Activated naive CD4-positive, alpha-beta T cell treated with anti-CD3 and anti-CD28 coated beads for 36 hours (primary cell): ENCODE measurements around the gene MLLT11. TPM values are rescaled to one million over a fixed set of nuclear protein-coding genes. Genes with fewer than 3 reads are reported as not detected.
A peak's percentile ranks its signal among the peaks of the same experiment; 100 is the strongest.

Experiments
- CTCF ChIA-PET: fragments of 350-600 bp; sonication (Branson Sonifier 250); formaldehyde crosslinking; loops from one replicate; lab custom pipeline; 2021; ENCODE audit warnings: antibody characterized with exemption; lab: Charles Lee
- DNase-seq: peaks from one replicate; pipeline ENCODE4 v3.0.0-alpha.2; 2020
- H3K27ac Mint-ChIP-seq: one replicate; pipeline ENCODE4 v1.8.0; 2021; ENCODE audit warnings: mild to moderate bottlenecking, mixed read lengths
- H3K27me3 Mint-ChIP-seq: one replicate; pipeline ENCODE4 v1.8.0; 2021; ENCODE audit warnings: low read depth, mixed read lengths
- H3K36me3 Mint-ChIP-seq: one replicate; pipeline ENCODE4 v1.8.0; 2021; ENCODE audit warnings: low read depth, mixed read lengths
- H3K4me1 Mint-ChIP-seq: one replicate; pipeline ENCODE4 v1.8.0; 2021; ENCODE audit warnings: low read depth, mixed read lengths
- H3K4me3 Mint-ChIP-seq: one replicate; pipeline ENCODE4 v1.8.0; 2021; ENCODE audit warnings: mild to moderate bottlenecking, moderate library complexity, mixed read lengths
- H3K9me3 Mint-ChIP-seq: one replicate; pipeline ENCODE4 v1.8.0; 2021; ENCODE audit warnings: mixed read lengths
- intact Hi-C: fragments of 100-400 bp; cut with micrococcal nuclease; formaldehyde crosslinking; loops from one replicate; pipeline ENCODE4 v1.15.1; 2023
- total RNA-seq, 2 experiments: library from RNA; stranded (reverse); gene quantifications; one replicate each; pipeline ENCODE4 v1.2.3, GENCODE V29; 2021

The MLLT11 gene
- total RNA-seq, 2 experiments from 2014 or later: 3.3 to 3.6 TPM

DNA sequence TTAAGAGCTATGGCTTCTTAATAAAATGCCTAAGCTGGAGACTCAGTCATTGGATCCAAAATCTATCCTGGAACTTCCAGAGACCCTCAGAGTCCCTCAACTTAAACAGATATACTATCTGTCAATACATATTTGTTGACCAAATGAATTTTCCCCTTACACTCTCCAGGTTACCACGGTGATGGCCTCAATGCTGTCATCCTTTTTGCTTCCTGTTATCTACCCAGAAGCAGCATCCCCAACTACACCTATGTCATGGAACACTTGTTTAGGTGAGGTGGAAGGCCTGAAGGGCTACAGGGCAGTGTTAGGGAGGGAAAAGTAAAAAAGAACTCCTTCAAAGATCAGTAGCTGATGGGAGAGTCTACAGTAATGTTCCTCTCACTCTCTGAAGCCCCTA is 17.0 kb upstream of the MLLT11 start:
- no peak overlapping the region for H3K27ac Mint-ChIP-seq
- H3K27me3 Mint-ChIP-seq: no peaks in the 10 kb centered on the region
- no peaks in the 10 kb centered on the region for H3K36me3 Mint-ChIP-seq
- peak; percentile 32 for DNase-seq
- H3K4me3 Mint-ChIP-seq: no peak overlapping the region
- intact Hi-C loops: no loop called here
- no peaks in the 10 kb centered on the region for H3K9me3 Mint-ChIP-seq
- CTCF ChIA-PET: interaction anchor here (0.6 to 2.0 kb wide), 6 partner anchors 18 to 954 kb away, joined by 3 to 9 read pairs (median 4); no protein-coding TSS in a partner anchor
- H3K4me1 Mint-ChIP-seq: peaks cover 22% of the 10 kb centered on the region

DNA sequence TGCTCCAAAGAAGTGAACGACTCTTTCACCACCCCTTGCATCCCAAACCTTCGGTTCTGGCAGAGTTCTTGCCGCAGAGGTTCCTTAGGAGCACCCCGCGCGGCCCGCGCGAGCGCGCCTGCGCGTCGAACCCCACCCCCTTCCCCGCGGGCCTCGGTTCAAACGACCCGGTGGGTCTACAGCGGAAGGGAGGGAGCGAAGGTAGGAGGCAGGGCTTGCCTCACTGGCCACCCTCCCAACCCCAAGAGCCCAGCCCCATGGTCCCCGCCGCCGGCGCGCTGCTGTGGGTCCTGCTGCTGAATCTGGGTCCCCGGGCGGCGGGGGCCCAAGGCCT is 12.6 kb upstream of the MLLT11 start, which contains the start of gene C1orf56:
Gene C1orf56 (plus strand): TSS at position 161 of the 334 bp plus-strand sequence. CDS start 97 bp downstream, at position 258.
- DNase-seq: peak; percentile 51
- CTCF ChIA-PET: interaction anchor here (0.5 to 3.7 kb wide), 10 partner anchors 8 to 188 kb away, joined by 3 to 24 read pairs (median 6); partner anchors contain the start of genes CDC42SE1, MINDY1, MLLT11 and TNFAIP8L2
- peaks cover 42% of the 10 kb centered on the region for H3K4me1 Mint-ChIP-seq
- intact Hi-C loops: no loop called here
- H3K9me3 Mint-ChIP-seq: no peaks in the 10 kb centered on the region
- peak within 1 kb of the TSS; percentile 87 for H3K4me3 Mint-ChIP-seq
- H3K27ac Mint-ChIP-seq: peak within 1 kb of the TSS; percentile 78
- H3K36me3 Mint-ChIP-seq: peaks cover 4% of the 10 kb centered on the region
- no peaks in the 10 kb centered on the region for H3K27me3 Mint-ChIP-seq

GRCh38 chr1:151047925-151048644 is 12.1 kb upstream of the MLLT11 start:
- CTCF ChIA-PET: interaction anchor here (0.5 to 3.7 kb wide), 11 partner anchors 9 to 189 kb away, joined by 3 to 24 read pairs (median 4); partner anchors contain the start of genes CDC42SE1, MINDY1, MLLT11 and TNFAIP8L2
- intact Hi-C loops: loop anchor here (2.0 kb wide), 1 partner anchor 39 kb away; the partner anchor contains the start of gene PRUNE1
- H3K36me3 Mint-ChIP-seq: peaks cover 7% of the 10 kb centered on the region
- H3K27me3 Mint-ChIP-seq: no peaks in the 10 kb centered on the region
- H3K4me3 Mint-ChIP-seq: peak overlapping the region; percentile 87
- DNase-seq: peak; percentile 66
- H3K9me3 Mint-ChIP-seq: no peaks in the 10 kb centered on the region
- H3K4me1 Mint-ChIP-seq: peaks cover 38% of the 10 kb centered on the region
- peak overlapping the region; percentile 78 for H3K27ac Mint-ChIP-seq

DNA sequence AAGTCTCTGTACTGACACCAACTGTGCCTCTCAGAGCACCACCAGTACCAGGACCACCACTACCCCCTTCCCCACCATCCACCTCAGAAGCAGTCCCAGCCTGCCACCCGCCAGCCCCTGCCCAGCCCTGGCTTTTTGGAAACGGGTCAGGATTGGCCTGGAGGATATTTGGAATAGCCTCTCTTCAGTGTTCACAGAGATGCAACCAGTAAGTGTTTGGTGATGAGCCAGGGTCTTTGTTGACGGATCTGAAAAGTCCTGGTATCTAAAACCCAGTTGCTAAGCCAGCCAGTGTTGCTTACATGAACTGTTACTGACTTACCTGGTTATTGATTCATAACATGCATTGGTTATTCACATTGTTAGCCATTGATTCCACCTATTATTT is 11.6 kb upstream of the MLLT11 start:
- Mint-ChIP-seq H3K9me3 (no peaks in the 10 kb centered on the region), H3K36me3 (peaks cover 11% of the 10 kb centered on the region), H3K27me3 (no peaks in the 10 kb centered on the region), H3K27ac (peak overlapping the region; percentile 36), H3K4me1 (peaks cover 35% of the 10 kb centered on the region), H3K4me3 (peak overlapping the region; percentile 87)
- CTCF ChIA-PET: interaction anchor here (0.6 to 3.7 kb wide), 9 partner anchors 9 to 420 kb away, joined by 3 to 24 read pairs (median 4); partner anchors contain the start of genes MINDY1 and TNFAIP8L2
- intact Hi-C loops: loop anchor here (2.0 kb wide), 1 partner anchor 40 kb away; the partner anchor contains the start of gene PRUNE1
- DNase-seq: no peak

DNA sequence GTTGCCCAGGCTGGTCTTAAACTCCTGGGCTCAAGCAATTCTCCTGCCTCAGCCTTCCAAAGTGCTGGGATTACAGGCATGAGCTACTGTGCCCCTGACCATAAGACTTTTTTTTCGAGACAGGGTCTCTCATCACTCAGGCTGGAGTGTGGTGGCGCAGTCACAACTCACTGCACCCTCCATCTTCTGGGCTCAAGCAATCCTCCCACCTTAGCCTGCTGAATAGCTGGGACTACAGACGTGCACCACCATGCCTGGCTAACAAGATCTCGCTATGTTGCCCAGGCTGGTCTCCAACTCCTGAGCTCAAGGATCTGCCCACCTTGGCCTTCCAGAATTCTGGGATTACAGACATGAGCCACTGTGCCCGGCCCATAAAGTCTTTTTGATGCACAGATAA is 10.7 kb upstream of the MLLT11 start:
- no peak overlapping the region for H3K27ac Mint-ChIP-seq
- CTCF ChIA-PET: interaction anchor here (0.7 to 3.7 kb wide), 5 partner anchors 8 to 420 kb away, joined by 3 to 14 read pairs (median 4); partner anchors contain the start of gene MLLT11
- DNase-seq: no peak
- peaks cover 16% of the 10 kb centered on the region for H3K36me3 Mint-ChIP-seq
- no peak overlapping the region for H3K4me3 Mint-ChIP-seq
- no peaks in the 10 kb centered on the region for H3K27me3 Mint-ChIP-seq
- no peaks in the 10 kb centered on the region for H3K9me3 Mint-ChIP-seq
- intact Hi-C loops: loop anchor here (2.0 kb wide), 1 partner anchor 41 kb away; the partner anchor contains the start of gene PRUNE1
- H3K4me1 Mint-ChIP-seq: peaks cover 37% of the 10 kb centered on the region

- H3K9me3 Mint-ChIP-seq: no peaks in the 10 kb centered on the region
- no peaks in the 10 kb centered on the region for H3K27me3 Mint-ChIP-seq
- CTCF ChIA-PET: interaction anchor here (0.9 to 1.6 kb wide), 3 partner anchors 10 to 26 kb away, joined by 3 to 5 read pairs (median 3); partner anchors contain the start of gene MLLT11
- H3K4me1 Mint-ChIP-seq: peaks cover 44% of the 10 kb centered on the region
- H3K36me3 Mint-ChIP-seq: peaks cover 22% of the 10 kb centered on the region
- DNase-seq: no peak
- no peak overlapping the region for H3K27ac Mint-ChIP-seq
- intact Hi-C loops: no loop called here
- H3K4me3 Mint-ChIP-seq: no peak overlapping the region
These were observed 10.0 kb upstream of the MLLT11 start for GRCh38 chr1:151050051-151050688.

GRCh38 chr1:151051356-151052009 is 8.7 kb upstream of the MLLT11 start:
- no peaks in the 10 kb centered on the region for H3K9me3 Mint-ChIP-seq
- H3K36me3 Mint-ChIP-seq: peaks cover 33% of the 10 kb centered on the region
- peak overlapping the region; percentile 2 for H3K27ac Mint-ChIP-seq
- H3K27me3 Mint-ChIP-seq: no peaks in the 10 kb centered on the region
- intact Hi-C loops: no loop called here
- H3K4me1 Mint-ChIP-seq: peaks cover 56% of the 10 kb centered on the region
- no peak for DNase-seq
- CTCF ChIA-PET: interaction anchor here (0.6 to 1.9 kb wide), 3 partner anchors 27 to 663 kb away, joined by 3 to 8 read pairs (median 5); no protein-coding TSS in a partner anchor
- no peak overlapping the region for H3K4me3 Mint-ChIP-seq

- DNase-seq: no peak
- intact Hi-C loops: loop anchor here (5.0 kb wide), 4 partner anchors 128 to 688 kb away; partner anchors contain the start of genes ARNT and SETDB1
- peaks cover 44% of the 10 kb centered on the region for H3K4me1 Mint-ChIP-seq
- no peaks in the 10 kb centered on the region for H3K9me3 Mint-ChIP-seq
- H3K27me3 Mint-ChIP-seq: no peaks in the 10 kb centered on the region
- H3K4me3 Mint-ChIP-seq: peak overlapping the region; percentile 86
- peaks cover 60% of the 10 kb centered on the region for H3K36me3 Mint-ChIP-seq
- H3K27ac Mint-ChIP-seq: peak overlapping the region; percentile 98
- CTCF ChIA-PET: interaction anchor here (0.5 to 1.3 kb wide), 6 partner anchors 8 to 494 kb away, joined by 3 to 5 read pairs (median 4); no protein-coding TSS in a partner anchor
These were observed 5.1 kb upstream of the MLLT11 start for GRCh38 chr1:151054971-151055547.

GRCh38 chr1:151055581-151055980 is 4.6 kb upstream of the MLLT11 start:
- H3K27me3 Mint-ChIP-seq: no peaks in the 10 kb centered on the region
- CTCF ChIA-PET: interaction anchor here (1.2 to 1.3 kb wide), 4 partner anchors 9 to 494 kb away, joined by 3 to 4 read pairs (median 4); no protein-coding TSS in a partner anchor
- H3K4me3 Mint-ChIP-seq: peak overlapping the region; percentile 86
- peaks cover 60% of the 10 kb centered on the region for H3K36me3 Mint-ChIP-seq
- H3K4me1 Mint-ChIP-seq: peaks cover 45% of the 10 kb centered on the region
- no peak for DNase-seq
- H3K27ac Mint-ChIP-seq: peak overlapping the region; percentile 98
- intact Hi-C loops: loop anchor here (5.0 kb wide), 4 partner anchors 128 to 688 kb away; partner anchors contain the start of genes ARNT and SETDB1
- no peaks in the 10 kb centered on the region for H3K9me3 Mint-ChIP-seq

- CTCF ChIA-PET: interaction anchor here (0.6 to 2.6 kb wide), 5 partner anchors 9 to 495 kb away, joined by 3 to 14 read pairs (median 3); partner anchors contain the start of gene C1orf56
- Mint-ChIP-seq H3K27ac (peak overlapping the region; percentile 98), H3K9me3 (no peaks in the 10 kb centered on the region), H3K36me3 (peaks cover 60% of the 10 kb centered on the region), H3K4me3 (peak overlapping the region; percentile 86), H3K4me1 (peaks cover 49% of the 10 kb centered on the region), H3K27me3 (no peaks in the 10 kb centered on the region)
- no peak for DNase-seq
- intact Hi-C loops: loop anchor here (5.0 kb wide), 4 partner anchors 129 to 689 kb away; partner anchors contain the start of genes ARNT and SETDB1
These were observed 4.0 kb upstream of the MLLT11 start for GRCh38 chr1:151056149-151056548.

GRCh38 chr1:151058692-151059091 is 1.5 kb upstream of the MLLT11 start:
- Mint-ChIP-seq H3K4me1 (peaks cover 55% of the 10 kb centered on the region), H3K4me3 (peak overlapping the region; percentile 86), H3K27me3 (no peaks in the 10 kb centered on the region), H3K27ac (peak overlapping the region; percentile 98), H3K9me3 (no peaks in the 10 kb centered on the region), H3K36me3 (peaks cover 49% of the 10 kb centered on the region)
- DNase-seq: no peak
- CTCF ChIA-PET: interaction anchor here (0.5 to 2.6 kb wide), 10 partner anchors 11 to 54 kb away, joined by 3 to 14 read pairs (median 3); partner anchors contain the start of genes C1orf56 and MINDY1
- intact Hi-C loops: loop anchor here (1.0 to 5.0 kb wide), 7 partner anchors 12 to 691 kb away; partner anchors contain the start of genes ARNT, GABPB2 and SETDB1
